Skeletal muscle cell (primary cell): Measurements from ENCODE around the gene KRTAP21-1.
"Not testable (repeated sequence)": the region's sequence is repeated elsewhere in the genome, so short reads cannot be mapped to it uniquely, and the experiment has no call there.

Experiments used
- DNase-seq: peaks from one replicate; pipeline ENCODE4 v3.0.0-alpha.2; 2010; ENCODE audit warnings: low read depth
- H3K4me3 ChIP-seq: 2 replicates; pipeline ENCODE4 v1.5.1; 2011; ENCODE audit warnings: low read depth, mild to moderate bottlenecking, control low read depth, low read length, moderate library complexity

Gene KRTAP21-1

GRCh38 chr21:30755328-30755727 is at the start of gene KRTAP21-1:
TSS of gene KRTAP21-1 (minus strand) at chr21:30755428. CDS start at chr21:30755378, 50 bp downstream.
- not testable (repeated sequence) for H3K4me3 ChIP-seq, DNase-seq

DNA sequence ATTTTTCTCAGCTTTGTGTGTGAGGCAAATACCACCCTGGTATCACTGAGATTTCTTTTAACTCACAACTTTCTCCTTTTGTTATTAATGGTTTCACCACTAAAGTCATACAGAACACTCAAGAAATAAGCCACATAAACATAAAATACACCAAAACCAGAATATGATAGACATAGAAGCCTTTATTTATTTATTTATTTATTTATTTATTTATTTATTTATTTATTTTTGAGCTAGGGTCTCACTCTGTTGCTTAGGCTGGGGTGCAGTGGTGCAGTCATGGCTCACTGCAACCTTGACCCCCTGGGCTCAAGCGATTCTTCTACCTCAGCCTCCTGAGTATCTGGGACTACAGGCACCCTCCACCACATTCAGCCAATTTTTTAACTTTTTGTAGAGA is 45.4 kb upstream of the KRTAP21-1 start:
- no peak for DNase-seq
- H3K4me3 ChIP-seq, result no peak overlapping the region

DNA sequence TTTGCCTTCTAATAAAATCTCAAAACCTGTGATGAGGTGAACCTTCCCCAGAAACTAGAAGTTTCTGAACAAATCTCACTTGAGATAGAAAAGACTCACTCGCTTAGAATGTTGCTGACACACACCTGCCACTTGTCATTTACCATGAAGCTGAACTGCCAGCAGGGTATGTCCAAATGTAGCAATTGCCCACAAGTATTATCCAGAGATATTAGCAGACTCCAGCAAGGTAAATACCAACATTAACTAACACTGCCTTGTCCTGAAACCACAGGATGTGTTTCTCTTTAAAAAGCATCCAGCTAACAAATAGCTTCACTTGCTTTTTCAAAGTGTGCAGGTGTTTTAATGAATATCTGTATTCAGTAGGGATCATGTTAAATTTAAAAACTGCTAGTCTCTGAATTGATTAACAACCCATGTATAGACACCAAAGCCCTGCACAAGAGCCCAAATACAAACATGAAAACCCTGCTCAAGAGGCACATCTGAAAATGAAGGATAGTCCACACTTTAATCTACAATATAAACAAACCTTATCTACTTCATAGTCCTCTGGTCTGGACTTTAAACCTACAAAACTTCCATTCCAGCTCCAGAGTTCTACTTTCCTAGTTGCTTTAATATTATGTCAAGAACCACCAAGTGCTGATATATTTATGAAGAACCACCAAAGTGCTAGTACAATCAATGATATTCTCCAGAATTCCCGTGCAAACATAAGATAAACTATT is 38.5 kb upstream of the KRTAP21-1 start:
- no peak overlapping the region for H3K4me3 ChIP-seq
- DNase-seq, result no peak

GRCh38 chr21:30779249-30779648 is 24.0 kb upstream of the KRTAP21-1 start:
- DNase-seq, result no peak

DNA sequence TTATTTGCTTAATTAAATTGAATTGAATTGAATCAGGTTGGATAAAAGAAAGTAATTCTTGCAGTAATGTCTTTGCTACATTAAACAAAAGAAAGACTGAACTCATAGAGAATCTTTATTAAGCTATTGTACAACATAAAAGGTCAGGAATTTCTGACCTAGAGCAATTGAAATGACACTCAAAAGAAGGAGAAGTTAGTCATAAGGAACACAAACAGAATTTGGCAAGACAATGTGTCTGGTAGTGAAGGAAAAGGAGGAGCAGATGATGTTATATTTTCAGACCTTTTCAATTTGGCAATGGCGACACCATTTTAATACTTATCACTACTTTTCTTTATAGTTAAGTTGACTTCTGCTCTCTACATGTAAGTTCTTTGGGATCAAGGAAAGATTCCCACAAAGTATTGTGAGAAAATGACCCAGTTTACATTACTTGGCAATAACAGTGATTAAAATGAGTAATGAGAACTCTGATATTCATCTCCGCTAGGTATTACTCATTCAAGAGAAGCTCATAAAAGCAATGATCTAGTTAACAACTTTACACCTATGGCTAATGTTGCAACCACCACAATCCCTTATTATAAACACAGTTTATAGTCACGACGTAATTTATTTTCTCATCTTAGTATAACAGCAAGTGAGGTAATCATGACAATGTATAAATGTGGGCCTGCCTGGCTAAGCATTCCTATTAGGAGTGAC is 14.7 kb upstream of the KRTAP21-1 start:
- no peak overlapping the region for H3K4me3 ChIP-seq
- no peak for DNase-seq

More at GRCh38 chr21:30779249-30779648, 24.0 kb upstream of the KRTAP21-1 start:
- no peak overlapping the region for H3K4me3 ChIP-seq

GRCh38 chr21:30760776-30761175 is 5.5 kb upstream of the KRTAP21-1 start:
- no peak overlapping the region for H3K4me3 ChIP-seq
- DNase-seq, result no peak

DNA sequence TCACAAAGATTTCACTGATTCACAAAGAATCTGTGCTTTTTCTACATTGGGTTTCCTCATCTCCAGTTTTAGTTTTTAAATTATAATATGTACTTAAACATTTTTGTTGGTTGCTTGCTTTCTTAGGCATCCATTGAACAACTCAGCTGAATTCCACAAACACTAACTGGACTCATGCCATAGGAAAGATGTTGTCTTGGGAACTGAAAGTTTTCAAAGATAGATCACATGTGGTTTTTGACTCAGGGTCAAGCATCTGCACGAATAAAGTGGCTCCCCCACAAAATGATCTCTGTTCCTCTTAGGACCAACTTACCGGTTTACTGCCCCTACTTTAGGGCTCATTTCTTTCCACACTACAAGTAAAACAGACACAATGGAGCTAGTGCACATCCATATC is 3.1 kb upstream of the KRTAP21-1 start:
- DNase-seq, result no peak

DNA sequence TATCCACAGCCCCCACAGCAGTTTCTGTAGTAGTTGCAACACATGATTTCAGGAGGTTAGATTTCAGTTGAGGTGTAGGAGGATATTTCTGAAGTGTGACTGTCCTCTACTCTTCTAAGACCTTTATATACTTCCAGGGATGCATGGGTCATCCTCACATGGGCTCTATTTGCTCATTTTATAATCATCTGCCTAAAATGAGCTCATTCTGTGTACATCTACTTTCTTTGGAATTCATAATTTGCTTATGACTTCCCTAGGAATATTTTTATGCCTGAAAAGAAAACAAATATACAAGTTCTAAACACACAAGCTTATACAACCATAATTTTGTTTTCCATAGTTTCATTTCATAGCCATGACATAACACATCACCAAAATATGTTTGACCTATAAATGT is 8.1 kb downstream of the KRTAP21-1 start, which contains the start of gene KRTAP21-2:
Gene KRTAP21-2 (minus strand): TSS at position 101 of the 400 bp plus-strand sequence. CDS start 57 bp downstream, at position 44.
- DNase-seq, result no peak
- no peak within 1 kb of the TSS for H3K4me3 ChIP-seq

More for the DNA sequence above, 3.1 kb upstream of the KRTAP21-1 start:
- H3K4me3 ChIP-seq, result no peak overlapping the region

- DNase-seq, result no peak
- H3K4me3 ChIP-seq, result no peak overlapping the region
These were observed 14.8 kb downstream of the KRTAP21-1 start for GRCh38 chr21:30740462-30740861.

GRCh38 chr21:30733026-30733425 is 22.2 kb downstream of the KRTAP21-1 start:
- H3K4me3 ChIP-seq, result no peak overlapping the region
- DNase-seq, result no peak

GRCh38 chr21:30726726-30727125 is 28.5 kb downstream of the KRTAP21-1 start:
- no peak for DNase-seq
- H3K4me3 ChIP-seq, result no peak overlapping the region

DNA sequence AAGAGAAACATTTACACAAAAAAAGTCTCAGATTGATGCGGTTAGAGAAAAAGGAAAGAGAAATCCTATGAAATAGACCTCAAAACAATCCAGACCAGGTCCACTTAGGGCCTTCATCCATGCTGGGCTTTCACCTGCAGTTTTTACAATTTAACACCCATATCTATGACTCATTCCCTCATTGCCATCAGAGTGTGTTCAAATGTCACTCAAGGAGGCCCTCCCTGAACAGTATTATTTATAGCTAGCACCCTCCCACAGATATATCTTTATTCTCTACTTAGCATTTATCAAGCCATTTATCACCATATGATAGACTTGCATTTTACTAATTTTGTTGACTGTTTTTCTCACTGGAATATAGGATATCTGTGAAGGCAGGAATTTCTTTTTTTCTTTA is 35.8 kb downstream of the KRTAP21-1 start:
- DNase-seq, result no peak
- no peak overlapping the region for H3K4me3 ChIP-seq

DNA sequence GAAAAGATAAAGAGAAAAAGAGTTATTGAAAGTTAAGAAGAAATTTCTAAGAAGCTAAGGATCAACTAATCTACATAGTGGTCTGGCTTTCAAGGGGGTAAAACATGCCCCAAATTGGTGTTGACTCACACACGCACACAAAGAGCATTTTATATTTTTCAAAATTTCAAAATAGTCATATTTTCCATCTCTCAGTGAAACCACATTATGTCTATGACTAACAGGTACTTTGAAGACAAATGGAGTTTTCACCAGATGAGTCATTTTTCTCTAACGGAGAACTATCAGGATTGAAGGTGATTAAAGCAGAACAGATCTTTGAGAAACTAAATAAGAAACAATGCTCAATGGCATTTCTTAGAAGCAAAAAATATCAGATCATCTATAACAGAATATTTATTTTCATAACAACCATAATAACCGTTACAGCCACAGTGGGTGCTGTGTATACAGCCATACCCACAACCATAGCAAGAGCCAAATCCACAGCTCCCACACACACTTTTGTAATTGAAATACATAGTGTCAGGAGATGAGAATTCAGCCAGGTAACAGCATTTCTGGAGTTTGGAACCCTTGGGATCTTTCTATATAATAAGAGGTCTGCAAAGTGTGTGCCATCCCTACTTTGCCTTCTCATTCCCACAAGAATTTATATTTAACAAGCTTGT is 36.9 kb downstream of the KRTAP21-1 start, which contains the start of gene KRTAP21-3:
Gene KRTAP21-3 (minus strand): TSS at position 539 of the 671 bp plus-strand sequence. CDS start 18 bp downstream, at position 521.
- H3K4me3 ChIP-seq, result no peak within 1 kb of the TSS
- no peak for DNase-seq

DNA sequence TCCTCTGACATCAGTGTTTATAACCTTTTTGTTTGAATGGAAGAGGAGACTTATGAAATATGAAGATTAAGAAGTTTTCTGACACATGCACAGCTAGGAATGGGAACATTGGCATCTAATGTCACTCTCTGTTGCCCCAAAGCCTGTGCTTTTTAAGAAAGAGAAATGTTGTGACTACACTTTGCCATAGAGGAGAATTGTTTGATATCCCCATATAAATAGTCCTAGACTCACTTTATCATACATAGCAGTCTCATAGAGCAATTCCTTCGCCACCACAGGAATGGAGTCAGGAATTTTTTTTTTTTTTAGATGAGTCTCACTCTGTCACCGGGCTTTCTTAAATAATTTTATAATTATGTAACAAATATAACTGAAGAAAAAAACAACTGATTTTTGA is 38.1 kb downstream of the KRTAP21-1 start:
- DNase-seq, result no peak
- no peak overlapping the region for H3K4me3 ChIP-seq

GRCh38 chr21:30714946-30715345 is 40.3 kb downstream of the KRTAP21-1 start:
- no peak overlapping the region for H3K4me3 ChIP-seq
- no peak for DNase-seq

DNA sequence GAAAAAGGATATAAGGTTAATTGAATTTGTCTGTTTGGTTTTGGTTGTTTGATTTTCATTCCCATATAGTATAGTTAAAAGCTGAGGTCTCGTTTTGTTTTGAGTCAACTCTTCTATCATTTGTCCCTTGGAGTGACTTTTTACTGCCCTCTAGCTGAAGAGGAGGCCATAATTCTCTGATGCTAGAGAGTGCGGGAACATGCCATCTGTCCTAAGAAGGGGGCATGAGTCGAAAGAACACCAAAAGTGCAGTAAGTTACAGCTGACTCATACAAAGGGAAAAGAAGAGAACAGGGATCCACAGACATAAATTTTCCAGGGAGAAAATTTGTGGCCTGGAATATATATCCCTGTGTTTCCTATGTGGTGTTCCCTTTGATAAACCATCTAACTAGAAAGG is 40.8 kb downstream of the KRTAP21-1 start:
- DNase-seq, result no peak
- H3K4me3 ChIP-seq, result no peak overlapping the region

DNA sequence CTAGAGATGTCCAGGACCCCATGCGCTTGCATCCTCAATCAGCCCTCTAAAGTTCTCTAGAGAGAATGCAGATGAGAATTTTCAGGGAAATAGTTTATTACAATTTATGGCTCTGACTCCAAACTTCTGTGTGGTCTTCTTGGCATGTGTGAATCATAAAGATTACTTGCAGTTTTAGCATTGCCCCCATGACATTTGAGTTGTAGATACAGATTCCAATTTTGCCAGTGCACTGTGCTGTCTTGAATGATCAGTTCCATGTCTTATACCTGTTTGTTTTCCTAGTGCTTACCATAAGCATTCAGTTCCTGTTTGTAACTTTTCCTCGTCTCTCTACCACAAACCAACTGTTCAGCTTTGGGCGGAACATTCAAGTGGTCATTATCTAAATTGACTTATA is 41.5 kb downstream of the KRTAP21-1 start:
- no peak for DNase-seq
- no peak overlapping the region for H3K4me3 ChIP-seq

DNA sequence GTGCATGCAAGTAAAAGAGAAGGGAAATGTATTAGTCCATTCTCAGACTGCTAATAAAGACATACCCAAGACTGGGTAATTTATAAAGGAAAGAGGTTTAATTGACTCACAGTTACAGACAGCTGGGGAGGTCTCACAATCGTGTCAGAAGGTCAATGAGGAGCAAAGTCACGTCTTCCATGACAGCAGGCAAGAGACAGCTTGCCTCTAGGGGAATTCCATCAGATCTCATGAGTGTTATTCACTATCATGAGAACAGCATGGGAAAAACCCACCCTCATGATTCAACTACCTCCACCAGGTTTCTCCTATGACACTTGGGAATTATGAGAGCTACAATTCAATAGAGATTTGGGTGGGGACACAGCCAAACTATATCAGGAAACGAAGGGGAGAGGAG is 44.7 kb downstream of the KRTAP21-1 start:
- DNase-seq, result no peak
- H3K4me3 ChIP-seq, result no peak overlapping the region

DNA sequence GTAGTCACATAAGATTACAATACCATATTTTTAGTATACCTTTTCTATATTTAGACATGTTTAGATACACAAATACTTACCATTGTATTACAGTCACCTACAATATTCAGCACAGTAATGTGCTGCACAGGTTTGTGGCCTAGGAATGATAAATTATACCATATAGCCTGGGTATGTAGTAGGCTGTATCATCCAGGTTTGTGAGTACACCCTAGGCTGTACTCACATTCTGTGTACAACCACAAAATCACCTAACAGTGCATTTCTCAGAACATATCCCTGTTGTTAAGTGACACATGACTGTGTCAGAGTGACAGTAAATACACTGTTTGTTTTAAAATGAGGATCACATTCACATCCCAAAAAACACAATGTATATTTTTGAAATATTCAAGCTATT is 47.8 kb downstream of the KRTAP21-1 start:
- no peak overlapping the region for H3K4me3 ChIP-seq
- DNase-seq, result no peak
